ENCODE results near the gene POLR2I. TPM values are rescaled to one million over a fixed set of nuclear protein-coding genes. Genes with fewer than 3 reads are reported as not detected.

The POLR2I gene
- total RNA-seq, 4 donors from 2014 or later, result 64.8 to 152 (median 85.7) TPM

DNA sequence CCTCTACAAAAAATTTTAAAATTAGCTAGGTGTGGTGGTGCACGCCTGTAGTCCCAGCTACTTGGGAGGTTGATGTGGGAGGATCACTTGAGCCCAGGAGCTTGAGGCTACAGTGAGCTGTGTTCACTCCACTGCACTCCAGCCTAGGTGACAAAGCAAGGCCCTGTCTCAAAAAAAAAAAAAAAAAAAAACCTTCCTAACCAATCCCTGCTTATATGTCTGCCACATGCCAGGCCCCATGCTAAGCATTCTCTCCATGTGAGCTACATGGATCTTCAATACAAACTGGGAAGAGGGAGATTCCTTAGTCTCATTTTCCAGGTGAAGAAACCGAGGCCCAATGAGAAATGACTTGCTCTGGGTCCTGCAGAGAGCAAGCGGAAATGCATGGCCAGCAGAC lies 6.0 kb downstream of the POLR2I start:
- TF ChIP-seq POLR2A (IDR thresholded peaks at IDR 0.05; ENCODE audit: low read depth), result no peak
- TF ChIP-seq, protein P1, sequence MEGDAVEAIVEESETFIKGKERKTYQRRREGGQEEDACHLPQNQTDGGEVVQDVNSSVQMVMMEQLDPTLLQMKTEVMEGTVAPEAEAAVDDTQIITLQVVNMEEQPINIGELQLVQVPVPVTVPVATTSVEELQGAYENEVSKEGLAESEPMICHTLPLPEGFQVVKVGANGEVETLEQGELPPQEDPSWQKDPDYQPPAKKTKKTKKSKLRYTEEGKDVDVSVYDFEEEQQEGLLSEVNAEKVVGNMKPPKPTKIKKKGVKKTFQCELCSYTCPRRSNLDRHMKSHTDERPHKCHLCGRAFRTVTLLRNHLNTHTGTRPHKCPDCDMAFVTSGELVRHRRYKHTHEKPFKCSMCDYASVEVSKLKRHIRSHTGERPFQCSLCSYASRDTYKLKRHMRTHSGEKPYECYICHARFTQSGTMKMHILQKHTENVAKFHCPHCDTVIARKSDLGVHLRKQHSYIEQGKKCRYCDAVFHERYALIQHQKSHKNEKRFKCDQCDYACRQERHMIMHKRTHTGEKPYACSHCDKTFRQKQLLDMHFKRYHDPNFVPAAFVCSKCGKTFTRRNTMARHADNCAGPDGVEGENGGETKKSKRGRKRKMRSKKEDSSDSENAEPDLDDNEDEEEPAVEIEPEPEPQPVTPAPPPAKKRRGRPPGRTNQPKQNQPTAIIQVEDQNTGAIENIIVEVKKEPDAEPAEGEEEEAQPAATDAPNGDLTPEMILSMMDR (IDR thresholded peaks at IDR 0.05), result no peak
- no peak for TF ChIP-seq EP300 (IDR thresholded peaks at IDR 0.05)
- Histone ChIP-seq H3K4me1 (peaks cover 5 to 12% (median 7%) of the 10 kb centered on the region in 4 donors), H3K36me3 (peaks cover 14 to 65% (median 40%) of the 10 kb centered on the region in 4 donors), H3K27me3 (no peaks in the 10 kb centered on the region), H3K27ac (replicated peaks in 1 of 4) (no peak overlapping the region), H3K4me3 (no peak overlapping the region), H3K9me3 (no peaks in the 10 kb centered on the region)
- no peak for DNase-seq (ENCODE audit: extremely low spot score)
- intact Hi-C loops (cut with DNase I), result no loop called here
- whole genome bisulfite sequencing, result 95% methylated on average over 3 of the region's 3 CpGs

GRCh38 chr19:36106991-36107390 lies 7.7 kb downstream of the POLR2I start:
- no peaks in the 10 kb centered on the region for H3K9me3 ChIP-seq
- no peaks in the 10 kb centered on the region for H3K27me3 ChIP-seq
- TF ChIP-seq, protein P1 (IDR thresholded peaks at IDR 0.05), result no peak
- TF ChIP-seq POLR2A (IDR thresholded peaks at IDR 0.05; ENCODE audit: low read depth), result no peak
- no peak for TF ChIP-seq EP300 (IDR thresholded peaks at IDR 0.05)
- no peak for TF ChIP-seq POLR2AphosphoS5 (IDR thresholded peaks at IDR 0.05)
- 93% methylated on average over 5 of the region's 5 CpGs for WGBS
- no peak overlapping the region for H3K27ac ChIP-seq (replicated peaks in 1 of 4)
- peaks cover 4 to 49% (median 24%) of the 10 kb centered on the region in 4 donors for H3K36me3 ChIP-seq
- no peak for DNase-seq (ENCODE audit: extremely low spot score)
- H3K4me1 ChIP-seq, result no peaks in the 10 kb centered on the region
- H3K4me3 ChIP-seq, result no peak overlapping the region
- intact Hi-C loops (cut with DNase I), result no loop called here

DNA sequence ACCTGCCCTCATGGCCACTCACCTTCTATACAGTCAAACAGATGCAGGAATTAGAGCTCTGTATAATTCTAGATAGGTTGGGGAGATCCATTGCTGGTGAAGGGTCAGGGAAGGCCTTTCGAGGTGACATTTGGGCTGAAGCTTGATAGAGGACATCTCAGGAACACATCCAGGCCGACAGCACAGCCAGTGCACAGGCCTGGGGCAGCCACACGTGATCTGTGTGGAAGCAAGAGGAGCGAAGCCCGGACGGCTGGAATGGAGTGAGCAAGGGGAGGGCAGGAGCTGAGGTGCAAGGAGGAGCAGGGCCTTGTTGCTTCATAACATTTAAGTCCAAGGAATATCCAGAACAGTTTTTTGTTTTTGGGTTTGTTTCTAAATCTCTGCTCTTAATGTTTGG lies 8.2 kb downstream of the POLR2I start:
- Histone ChIP-seq H3K27ac (replicated peaks in 1 of 4) (no peak overlapping the region), H3K9me3 (no peaks in the 10 kb centered on the region), H3K27me3 (no peaks in the 10 kb centered on the region), H3K4me1 (no peaks in the 10 kb centered on the region), H3K4me3 (no peak overlapping the region), H3K36me3 (peaks cover 1 to 43% (median 18%) of the 10 kb centered on the region in 4 donors)
- intact Hi-C loops (cut with DNase I), result no loop called here
- TF ChIP-seq POLR2AphosphoS5 (IDR thresholded peaks at IDR 0.05) (no peak), POLR2A (IDR thresholded peaks at IDR 0.05; ENCODE audit: low read depth) (no peak), EP300 (IDR thresholded peaks at IDR 0.05) (no peak)
- TF ChIP-seq, protein P1 (IDR thresholded peaks at IDR 0.05), result no peak
- 90% methylated on average over 6 of the region's 6 CpGs for WGBS
- DNase-seq (ENCODE audit: extremely low spot score), result no peak

- Histone ChIP-seq H3K36me3 (peaks cover 0 to 25% (median 7%) of the 10 kb centered on the region in 4 donors), H3K4me1 (peaks cover 0 to 8% (median 0%) of the 10 kb centered on the region in 4 donors), H3K4me3 (no peak overlapping the region), H3K9me3 (no peaks in the 10 kb centered on the region), H3K27me3 (no peaks in the 10 kb centered on the region), H3K27ac (replicated peaks in 1 of 4) (no peak overlapping the region)
- WGBS, result 92% methylated on average over 12 of the region's 12 CpGs
- TF ChIP-seq, protein P1 (IDR thresholded peaks at IDR 0.05), result no peak
- TF ChIP-seq EP300 (IDR thresholded peaks at IDR 0.05), result no peak
- TF ChIP-seq POLR2AphosphoS5 (IDR thresholded peaks at IDR 0.05), result no peak
- no peak for TF ChIP-seq POLR2A (IDR thresholded peaks at IDR 0.05; ENCODE audit: low read depth)
- no peak for DNase-seq (ENCODE audit: extremely low spot score)
- intact Hi-C loops (cut with DNase I), result no loop called here
Observed at GRCh38 chr19:36103842-36104552, 10.7 kb downstream of the POLR2I start.
